Fibroblast of pulmonary artery (primary cell): ENCODE measurements around the gene FXYD3.

Source experiments
- DNase-seq: peaks from one replicate; pipeline ENCODE4 v3.0.0-alpha.2; 2010; ENCODE audit warnings: low read depth
- H3K4me3 ChIP-seq: replicated peaks from 2 replicates; pipeline ENCODE4 v1.5.1; 2011; ENCODE audit warnings: low read depth, mild to moderate bottlenecking, control low read depth, low read length, moderate library complexity
- CTCF ChIP-seq: IDR thresholded peaks from 2 replicates; pipeline ENCODE4 v1.5.1; 2011; ENCODE audit warnings: mild to moderate bottlenecking, control low read depth, low read length, inconsistent platforms; ENCODE audit errors: missing control alignments

FXYD3 gene

GRCh38 chr19:35123573-35123972 lies 8.0 kb downstream of the FXYD3 start:
- peak overlapping the region; percentile 73 for H3K4me3 ChIP-seq

DNA sequence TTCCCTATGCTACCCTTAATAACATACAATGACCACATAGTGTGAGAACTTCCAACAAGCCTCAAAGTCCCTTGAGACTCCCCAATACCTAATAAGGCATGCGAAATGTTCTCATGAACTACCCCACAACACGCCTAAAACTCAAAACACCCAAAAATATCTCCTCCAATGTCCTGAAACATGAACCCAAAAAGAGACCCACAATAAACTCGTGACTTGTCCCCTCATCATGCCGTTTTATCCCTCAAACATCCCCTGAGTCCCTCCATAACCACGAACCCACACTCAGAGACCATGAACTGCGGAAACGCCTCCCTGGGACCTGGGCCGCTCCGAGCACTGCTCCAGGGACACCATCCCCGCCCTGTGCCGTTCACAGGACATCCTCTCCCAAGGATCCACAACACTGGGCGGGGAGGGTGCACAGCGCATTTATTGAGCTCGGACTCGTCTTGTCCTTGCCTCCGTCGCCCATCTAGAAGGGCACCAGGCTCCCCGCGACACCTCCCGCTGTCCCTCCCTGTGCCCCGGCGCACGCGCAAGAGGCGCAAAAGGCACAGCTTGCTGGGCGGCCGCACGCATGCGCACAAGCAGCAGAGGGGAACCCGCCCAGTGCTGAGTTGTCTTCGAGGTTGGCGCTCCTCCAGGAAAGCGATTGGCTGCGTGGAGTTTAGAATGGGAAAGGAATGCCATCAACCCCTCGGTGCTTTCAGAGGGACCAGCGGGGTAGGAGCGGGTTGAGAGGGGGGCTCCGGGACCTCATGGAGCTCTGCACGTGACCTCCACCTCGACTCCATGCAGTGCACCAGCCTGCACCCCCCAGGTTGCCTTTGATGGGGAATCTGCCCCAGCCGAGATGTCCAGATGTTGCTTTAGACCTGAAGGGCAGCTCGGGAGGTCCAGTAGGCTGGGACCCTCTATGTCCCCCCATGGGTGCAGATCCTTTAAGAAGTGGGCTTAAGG lies 8.8 kb downstream of the FXYD3 start:
- no peak for TF ChIP-seq CTCF
- peak; percentile 93 for DNase-seq
- peak overlapping the region; percentile 73 for H3K4me3 ChIP-seq

More at GRCh38 chr19:35123573-35123972, 8.0 kb downstream of the FXYD3 start:
- DNase-seq, result no peak
- TF ChIP-seq CTCF, result no peak

DNA sequence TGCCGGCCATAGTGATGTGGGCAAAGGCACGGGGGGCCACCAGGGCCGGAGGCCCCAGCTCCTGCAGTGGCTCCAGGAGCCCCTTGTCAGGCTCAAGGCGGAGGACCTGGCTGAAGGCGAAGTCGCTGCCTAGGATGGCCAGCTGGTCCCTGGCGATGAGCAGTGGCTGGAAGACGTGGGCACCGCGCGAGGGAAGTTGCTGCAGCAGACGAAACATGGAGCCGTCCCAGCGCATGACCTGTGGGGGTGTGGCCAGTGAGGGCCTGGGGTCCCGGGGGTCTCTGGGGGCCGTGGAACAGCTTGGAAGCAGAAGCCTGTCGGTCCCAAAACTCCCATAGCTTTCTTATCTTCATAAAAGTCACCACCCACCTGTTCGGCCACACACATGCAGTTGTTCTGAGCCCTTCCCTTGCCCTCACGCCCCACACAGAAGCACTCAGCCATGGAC lies 9.7 kb downstream of the FXYD3 start:
- no peak for DNase-seq
- TF ChIP-seq CTCF, result no peak
- H3K4me3 ChIP-seq, result no peak overlapping the region

GRCh38 chr19:35125749-35126623 lies 10.4 kb downstream of the FXYD3 start:
- no peak for TF ChIP-seq CTCF
- DNase-seq, result no peak
- H3K4me3 ChIP-seq, result no peak overlapping the region

DNA sequence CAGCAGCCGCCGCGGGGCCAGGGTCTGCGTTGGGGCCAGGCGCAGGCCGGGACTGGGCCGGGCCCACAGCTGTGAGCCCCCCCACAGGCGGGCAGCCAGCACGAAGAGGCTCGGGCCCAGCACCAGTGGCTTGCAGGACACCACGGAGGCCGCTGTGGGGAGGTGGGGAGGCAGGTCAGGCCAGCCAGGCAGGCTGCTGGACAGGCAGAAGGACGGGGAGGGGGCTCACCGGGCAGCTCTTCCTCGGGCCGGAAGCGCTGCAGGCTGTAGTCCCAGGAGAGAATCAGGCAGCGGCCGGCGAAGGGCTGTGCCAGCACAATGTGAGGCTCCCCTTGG lies 11.0 kb downstream of the FXYD3 start:
- no peak for DNase-seq
- no peak for TF ChIP-seq CTCF

DNA sequence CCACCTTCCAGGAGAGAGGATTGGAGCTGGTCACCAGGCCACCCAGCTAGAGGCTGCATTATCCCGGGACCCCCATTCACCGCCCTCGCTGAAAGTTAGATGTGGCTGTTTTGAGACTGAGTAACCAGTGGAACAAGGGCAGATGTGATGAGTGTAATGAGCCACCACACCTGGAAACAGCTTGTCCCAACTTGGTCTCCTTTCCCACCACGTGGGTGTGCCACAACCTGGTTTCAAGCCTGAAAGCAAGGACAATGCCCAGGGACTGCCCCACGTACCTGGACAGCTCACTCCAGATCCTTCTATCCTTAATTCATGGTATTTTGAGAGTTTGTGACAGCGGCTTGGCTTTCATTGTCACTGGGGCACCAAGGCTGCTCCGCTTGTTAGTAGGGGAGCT lies 12.2 kb downstream of the FXYD3 start:
- DNase-seq, result no peak
- no peak for TF ChIP-seq CTCF
- H3K4me3 ChIP-seq, result no peak overlapping the region

More for the DNA sequence above, 11.0 kb downstream of the FXYD3 start:
- H3K4me3 ChIP-seq, result no peak overlapping the region
